HUDEP-2 (cell line): ENCODE data around the gene ABHD12.
"Not testable (repeated sequence)": the region's sequence is repeated elsewhere in the genome, so short reads cannot be mapped to it uniquely, and the experiment has no call there.

Experiments used
- DNase-seq, 76 experiments: peaks; one replicate each; lab custom pipeline; 2025; ENCODE audit not compliant: unreplicated experiment in 76 of 76; lab: John Stamatoyannopoulos, UW

The ABHD12 gene

GRCh38 chr20:25324412-25324811 lies 66.2 kb downstream of the ABHD12 start:
- no peak for DNase-seq

GRCh38 chr20:25323496-25324246 lies 67.0 kb downstream of the ABHD12 start:
- no peak for DNase-seq

GRCh38 chr20:25321991-25322390 lies 68.6 kb downstream of the ABHD12 start:
- no peak for DNase-seq

GRCh38 chr20:25321262-25321831 lies 69.3 kb downstream of the ABHD12 start:
- DNase-seq = no peak

- DNase-seq = no peak
Measured at GRCh38 chr20:25320035-25320800, 70.4 kb downstream of the ABHD12 start.

GRCh38 chr20:25319241-25320034 lies 71.2 kb downstream of the ABHD12 start:
- DNase-seq = no peak

- no peak for DNase-seq
Measured at GRCh38 chr20:25318471-25319240, 72.0 kb downstream of the ABHD12 start.

- DNase-seq = no peak
Measured at GRCh38 chr20:25317351-25318075, 73.1 kb downstream of the ABHD12 start.

- no peak for DNase-seq
Measured at GRCh38 chr20:25316506-25317190, 74.0 kb downstream of the ABHD12 start.

GRCh38 chr20:25315418-25316210 lies 75.0 kb downstream of the ABHD12 start:
- DNase-seq = no peak

GRCh38 chr20:25314497-25315417 lies 75.9 kb downstream of the ABHD12 start:
- DNase-seq = no peak

- no peak for DNase-seq
Measured at GRCh38 chr20:25313593-25313992, 77.0 kb downstream of the ABHD12 start.

- not testable (repeated sequence) for DNase-seq
Measured at GRCh38 chr20:25312716-25313115, 77.9 kb downstream of the ABHD12 start.

GRCh38 chr20:25310921-25311728 lies 79.5 kb downstream of the ABHD12 start:
- DNase-seq = peak in 1 of 76 experiments; percentile 17

- peak in 72 of 76 experiments; percentile 13 to 92 (median 67) for DNase-seq
Measured at GRCh38 chr20:25310268-25310920, 80.2 kb downstream of the ABHD12 start.
